ENCODE results near the gene PRPF40A. TPM values are rescaled to one million over a fixed set of nuclear protein-coding genes. Genes with fewer than 3 reads are reported as not detected.
A peak's percentile ranks its signal among the peaks of the same experiment; 100 is the strongest.

The PRPF40A gene
- total RNA-seq, 1 donor from 2014 or later, result 126 TPM

DNA sequence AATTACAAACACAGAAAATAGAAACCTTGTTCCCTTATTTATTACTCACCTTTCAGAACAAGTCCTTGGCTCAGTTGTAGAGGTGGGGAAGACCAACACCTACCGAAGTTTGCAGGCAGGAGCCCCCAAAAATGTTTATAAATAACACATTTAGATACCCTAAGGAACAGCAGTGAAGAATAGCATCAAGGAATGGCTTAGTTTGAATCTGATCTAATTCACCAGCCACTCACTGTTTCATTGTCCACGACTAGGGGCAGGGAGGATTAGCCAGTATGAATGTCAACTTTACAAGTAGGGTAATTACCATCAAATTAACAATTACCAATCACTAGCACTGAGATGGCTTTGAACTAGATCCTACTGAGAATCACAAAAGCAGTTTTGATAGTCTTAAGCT is 65.4 kb downstream of the PRPF40A start:
- no peak for DNase-seq (ENCODE audit: low read depth)
- TF ChIP-seq, protein P1, sequence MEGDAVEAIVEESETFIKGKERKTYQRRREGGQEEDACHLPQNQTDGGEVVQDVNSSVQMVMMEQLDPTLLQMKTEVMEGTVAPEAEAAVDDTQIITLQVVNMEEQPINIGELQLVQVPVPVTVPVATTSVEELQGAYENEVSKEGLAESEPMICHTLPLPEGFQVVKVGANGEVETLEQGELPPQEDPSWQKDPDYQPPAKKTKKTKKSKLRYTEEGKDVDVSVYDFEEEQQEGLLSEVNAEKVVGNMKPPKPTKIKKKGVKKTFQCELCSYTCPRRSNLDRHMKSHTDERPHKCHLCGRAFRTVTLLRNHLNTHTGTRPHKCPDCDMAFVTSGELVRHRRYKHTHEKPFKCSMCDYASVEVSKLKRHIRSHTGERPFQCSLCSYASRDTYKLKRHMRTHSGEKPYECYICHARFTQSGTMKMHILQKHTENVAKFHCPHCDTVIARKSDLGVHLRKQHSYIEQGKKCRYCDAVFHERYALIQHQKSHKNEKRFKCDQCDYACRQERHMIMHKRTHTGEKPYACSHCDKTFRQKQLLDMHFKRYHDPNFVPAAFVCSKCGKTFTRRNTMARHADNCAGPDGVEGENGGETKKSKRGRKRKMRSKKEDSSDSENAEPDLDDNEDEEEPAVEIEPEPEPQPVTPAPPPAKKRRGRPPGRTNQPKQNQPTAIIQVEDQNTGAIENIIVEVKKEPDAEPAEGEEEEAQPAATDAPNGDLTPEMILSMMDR (IDR thresholded peaks at IDR 0.05; ENCODE audit: insufficient read depth, low read length, poor library complexity, severe bottlenecking), result no peak
- no peak overlapping the region for H3K4me3 ChIP-seq (ENCODE audit: low read depth, low read length)
- H3K36me3 ChIP-seq (ENCODE audit: control insufficient read depth, insufficient read depth, low read length), result peaks cover 3% of the 10 kb centered on the region
- no peaks in the 10 kb centered on the region for H3K27me3 ChIP-seq (ENCODE audit: control insufficient read depth, insufficient read depth, low read length)

DNA sequence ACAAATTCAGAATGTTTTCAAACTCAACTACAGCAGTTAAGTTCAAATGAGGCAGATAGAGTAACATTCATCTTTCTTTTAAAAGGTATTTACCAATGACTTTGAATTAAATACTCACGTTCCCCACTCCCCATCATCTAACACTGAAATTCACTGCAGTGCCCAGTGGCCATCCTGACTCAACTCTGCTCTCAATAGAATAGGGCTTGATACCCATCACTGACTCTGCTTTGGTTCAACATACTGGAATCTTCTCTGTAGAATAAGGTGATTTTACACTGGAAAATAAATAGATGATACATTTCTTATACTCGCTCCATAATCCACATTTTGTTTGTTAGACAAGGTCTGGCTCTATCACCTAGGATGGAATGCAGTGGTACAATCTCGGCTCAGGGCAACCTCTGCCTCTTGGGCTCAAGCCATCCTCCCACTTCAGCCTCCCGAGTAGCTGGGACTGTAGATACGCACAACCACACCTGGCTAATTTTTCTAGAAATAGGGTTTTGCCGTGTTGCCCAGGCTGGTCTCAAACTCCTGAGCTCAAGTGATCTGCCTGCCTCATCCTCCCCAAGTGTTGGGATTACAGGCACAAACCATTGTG is 66.4 kb downstream of the PRPF40A start:
- DNase-seq (ENCODE audit: low read depth), result no peak
- H3K4me3 ChIP-seq (ENCODE audit: low read depth, low read length), result no peak overlapping the region
- TF ChIP-seq, protein P1 (IDR thresholded peaks at IDR 0.05; ENCODE audit: insufficient read depth, low read length, poor library complexity, severe bottlenecking), result no peak
- peaks cover 3% of the 10 kb centered on the region for H3K36me3 ChIP-seq (ENCODE audit: control insufficient read depth, insufficient read depth, low read length)
- H3K27me3 ChIP-seq (ENCODE audit: control insufficient read depth, insufficient read depth, low read length), result no peaks in the 10 kb centered on the region

DNA sequence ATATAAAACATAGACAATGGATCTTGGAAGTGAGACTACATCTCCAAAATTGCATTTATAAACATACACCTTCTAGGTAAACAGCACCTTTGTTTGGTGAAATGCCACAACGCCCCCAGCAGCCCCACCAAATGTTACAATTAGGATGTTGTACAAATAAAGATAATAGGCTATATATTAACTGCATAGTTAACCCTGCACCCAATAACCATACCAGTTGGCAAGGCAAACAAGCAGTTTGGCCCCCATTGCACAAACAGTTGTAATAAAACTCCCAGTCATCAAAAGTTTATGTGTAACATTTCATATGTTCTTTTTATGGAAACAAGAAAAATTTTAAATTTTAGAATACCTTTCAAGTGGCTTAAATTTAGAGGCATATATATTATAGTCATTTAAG is 67.3 kb downstream of the PRPF40A start:
- no peak for DNase-seq (ENCODE audit: low read depth)
- H3K4me3 ChIP-seq (ENCODE audit: low read depth, low read length), result no peak overlapping the region
- H3K36me3 ChIP-seq (ENCODE audit: control insufficient read depth, insufficient read depth, low read length), result peaks cover 3% of the 10 kb centered on the region
- no peaks in the 10 kb centered on the region for H3K27me3 ChIP-seq (ENCODE audit: control insufficient read depth, insufficient read depth, low read length)
- TF ChIP-seq, protein P1 (IDR thresholded peaks at IDR 0.05; ENCODE audit: insufficient read depth, low read length, poor library complexity, severe bottlenecking), result no peak

DNA sequence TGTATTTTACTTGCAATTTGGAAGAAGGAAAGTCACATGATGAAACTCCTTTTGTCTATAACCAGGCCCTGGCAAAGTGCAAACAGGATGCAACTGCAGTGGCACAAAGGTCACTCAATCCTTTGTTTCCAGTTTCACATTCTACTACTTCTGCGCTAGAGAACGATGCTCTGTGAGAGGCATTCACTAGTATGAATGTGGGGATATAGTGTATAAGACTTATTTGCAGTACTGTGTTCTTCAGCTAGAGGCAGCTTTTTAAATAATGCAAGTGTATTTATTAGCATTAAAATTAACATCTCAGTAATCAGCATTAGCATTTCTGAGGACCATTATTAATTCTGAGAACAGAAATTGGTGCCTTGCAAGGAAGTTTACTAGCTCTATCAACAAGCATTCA is 68.9 kb downstream of the PRPF40A start:
- H3K36me3 ChIP-seq (ENCODE audit: control insufficient read depth, insufficient read depth, low read length), result peaks cover 3% of the 10 kb centered on the region
- no peak for DNase-seq (ENCODE audit: low read depth)
- H3K4me3 ChIP-seq (ENCODE audit: low read depth, low read length), result no peak overlapping the region
- H3K27me3 ChIP-seq (ENCODE audit: control insufficient read depth, insufficient read depth, low read length), result no peaks in the 10 kb centered on the region
- TF ChIP-seq, protein P1 (IDR thresholded peaks at IDR 0.05; ENCODE audit: insufficient read depth, low read length, poor library complexity, severe bottlenecking), result peak; percentile 16

DNA sequence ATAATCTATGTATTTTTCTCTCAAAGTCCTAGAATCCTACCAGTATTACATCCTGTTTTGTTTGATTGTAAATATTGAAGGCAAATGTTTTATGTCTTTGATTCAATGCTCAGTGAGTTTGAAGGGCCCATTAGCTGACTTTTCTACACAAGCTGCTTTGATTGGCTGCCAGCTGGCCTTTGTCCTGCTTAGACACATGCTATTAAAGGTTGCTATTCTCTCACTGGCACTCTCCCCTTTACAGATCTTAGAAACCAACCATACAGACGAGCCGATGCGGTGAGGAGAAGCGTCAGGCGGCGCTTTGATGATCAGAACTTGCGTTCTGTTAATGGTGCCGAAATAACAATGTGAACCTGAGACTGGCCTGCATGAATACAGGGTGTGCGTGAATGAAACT is 69.7 kb downstream of the PRPF40A start:
- no peak for DNase-seq (ENCODE audit: low read depth)

More for the DNA sequence above, 69.7 kb downstream of the PRPF40A start:
- Histone ChIP-seq H3K4me3 (ENCODE audit: low read depth, low read length) (no peak overlapping the region), H3K36me3 (ENCODE audit: control insufficient read depth, insufficient read depth, low read length) (peaks cover 3% of the 10 kb centered on the region), H3K27me3 (ENCODE audit: control insufficient read depth, insufficient read depth, low read length) (no peaks in the 10 kb centered on the region)
- TF ChIP-seq, protein P1 (IDR thresholded peaks at IDR 0.05; ENCODE audit: insufficient read depth, low read length, poor library complexity, severe bottlenecking), result no peak

Data from kidney epithelial cell (primary cell).